Tibial nerve (tissue), 3 donors: Measurements from ENCODE around the gene DNAI7.

Experiments used
- POLR2A ChIP-seq, 2 donors: fragments of 450-650 bp; IDR thresholded peaks; one replicate each; pipeline ENCODE4 v1.6.1; 2017; ENCODE audit warnings: antibody characterized with exemption in 2 of 2, mild to moderate bottlenecking in 2 of 2, moderate library complexity in 2 of 2
- TF ChIP-seq, protein P1 (sequence below), 5 experiments: fragments of 200-600 bp in 3 of 5; fragments of 450-650 bp in 2 of 5; sonication (generic) in 3 of 5; IDR thresholded peaks; one replicate each; pipeline ENCODE4 v1.5.1; 2016 to 2019; ENCODE audit warnings: antibody characterized with exemption in 5 of 5, mild to moderate bottlenecking in 3 of 5, moderate library complexity in 2 of 5

DNA sequence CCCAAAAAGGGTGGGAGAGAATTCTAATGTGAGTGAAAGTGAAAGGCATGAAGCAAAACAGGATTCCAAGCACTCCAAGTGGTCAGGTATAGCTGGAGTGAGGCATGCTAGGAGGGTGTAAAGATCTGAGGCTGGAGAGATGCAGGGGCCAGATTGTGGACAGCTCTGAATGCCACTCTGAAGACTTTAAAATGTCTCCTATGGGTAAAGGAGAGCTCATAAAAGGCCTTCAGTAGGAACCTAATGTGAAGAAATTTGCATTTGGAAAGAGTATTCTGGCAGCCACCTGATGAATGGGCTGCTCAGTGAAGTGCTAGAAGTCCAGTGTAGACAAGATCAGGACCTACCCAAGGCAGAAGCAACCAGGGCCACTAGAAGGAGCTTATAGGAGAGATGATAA, 68.9 kb downstream of the DNAI7 start:
- TF ChIP-seq, protein P1, sequence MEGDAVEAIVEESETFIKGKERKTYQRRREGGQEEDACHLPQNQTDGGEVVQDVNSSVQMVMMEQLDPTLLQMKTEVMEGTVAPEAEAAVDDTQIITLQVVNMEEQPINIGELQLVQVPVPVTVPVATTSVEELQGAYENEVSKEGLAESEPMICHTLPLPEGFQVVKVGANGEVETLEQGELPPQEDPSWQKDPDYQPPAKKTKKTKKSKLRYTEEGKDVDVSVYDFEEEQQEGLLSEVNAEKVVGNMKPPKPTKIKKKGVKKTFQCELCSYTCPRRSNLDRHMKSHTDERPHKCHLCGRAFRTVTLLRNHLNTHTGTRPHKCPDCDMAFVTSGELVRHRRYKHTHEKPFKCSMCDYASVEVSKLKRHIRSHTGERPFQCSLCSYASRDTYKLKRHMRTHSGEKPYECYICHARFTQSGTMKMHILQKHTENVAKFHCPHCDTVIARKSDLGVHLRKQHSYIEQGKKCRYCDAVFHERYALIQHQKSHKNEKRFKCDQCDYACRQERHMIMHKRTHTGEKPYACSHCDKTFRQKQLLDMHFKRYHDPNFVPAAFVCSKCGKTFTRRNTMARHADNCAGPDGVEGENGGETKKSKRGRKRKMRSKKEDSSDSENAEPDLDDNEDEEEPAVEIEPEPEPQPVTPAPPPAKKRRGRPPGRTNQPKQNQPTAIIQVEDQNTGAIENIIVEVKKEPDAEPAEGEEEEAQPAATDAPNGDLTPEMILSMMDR (IDR thresholded peaks at IDR 0.05): no peak
- TF ChIP-seq POLR2A (IDR thresholded peaks at IDR 0.05): no peak
